ENCODE data around the gene PDZD8.

The PDZD8 gene

DNA sequence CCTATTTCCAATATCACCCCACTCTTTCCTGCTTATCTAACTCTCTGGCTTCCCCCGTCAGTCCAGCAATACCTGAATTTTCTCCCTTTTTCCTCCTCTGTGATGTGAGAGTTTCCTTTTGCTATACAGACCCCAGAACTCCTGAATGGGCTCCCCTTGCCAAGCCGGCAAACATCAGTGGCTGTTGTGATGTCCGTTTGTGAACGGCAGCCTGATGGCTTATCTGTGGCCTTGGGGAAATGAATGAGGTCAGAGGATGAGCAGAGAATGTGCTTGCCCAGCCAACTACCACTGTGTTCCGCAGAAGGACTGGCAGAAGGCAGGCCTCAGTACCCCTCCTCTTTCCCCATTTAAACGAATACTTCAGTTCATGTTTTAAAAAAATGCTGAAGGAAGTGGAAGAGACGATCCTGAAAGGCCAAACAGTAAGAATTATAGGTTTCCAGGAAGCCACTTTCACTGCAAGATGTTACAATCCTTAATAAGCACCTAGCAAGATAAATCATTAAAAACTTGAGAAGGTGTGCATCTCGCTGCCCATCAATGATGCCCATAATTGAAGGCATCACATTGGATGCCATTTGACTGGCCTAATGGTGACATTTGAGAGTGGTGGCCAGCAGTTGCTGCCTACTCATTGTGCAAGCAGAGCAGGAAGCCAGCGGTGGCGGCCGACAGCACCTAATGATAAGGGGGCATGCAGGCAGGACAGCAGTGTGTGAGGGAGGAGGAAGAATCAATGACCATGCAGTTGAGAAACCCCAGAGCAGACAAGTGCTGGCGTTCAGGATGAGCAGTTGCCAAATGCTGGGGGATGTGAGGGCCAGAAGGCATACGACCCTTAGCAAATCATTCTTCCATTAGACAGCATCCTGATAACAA, 102.8 kb downstream of the PDZD8 start:
- no peak for TF ChIP-seq GATA3 (IDR thresholded peaks at IDR 0.05; ENCODE audit: low read depth, low read length)
- TF ChIP-seq GATA2 (IDR thresholded peaks at IDR 0.05; ENCODE audit: low read depth, low read length): peak; percentile 39

DNA sequence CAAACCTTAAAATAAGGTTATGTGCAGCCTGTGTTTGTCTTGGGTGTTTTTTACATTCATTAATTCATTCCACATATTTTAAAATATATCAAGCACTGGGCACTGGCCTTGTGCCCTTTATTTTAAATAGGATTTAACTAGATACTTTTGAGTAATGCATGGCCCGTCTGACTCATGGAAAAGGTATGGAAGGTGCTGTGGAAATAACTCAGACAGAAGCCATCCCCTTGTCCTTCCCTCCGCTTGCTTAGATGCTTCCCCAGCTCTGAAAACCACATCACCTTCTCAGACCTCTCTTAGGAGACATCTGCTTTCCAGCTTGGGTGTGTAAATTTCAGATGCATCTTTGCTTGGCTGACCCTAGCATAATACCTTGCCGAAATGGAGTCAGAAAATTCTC, 103.8 kb downstream of the PDZD8 start:
- TF ChIP-seq GATA2 (IDR thresholded peaks at IDR 0.05; ENCODE audit: low read depth, low read length) (no peak), GATA3 (IDR thresholded peaks at IDR 0.05; ENCODE audit: low read depth, low read length) (no peak)

DNA sequence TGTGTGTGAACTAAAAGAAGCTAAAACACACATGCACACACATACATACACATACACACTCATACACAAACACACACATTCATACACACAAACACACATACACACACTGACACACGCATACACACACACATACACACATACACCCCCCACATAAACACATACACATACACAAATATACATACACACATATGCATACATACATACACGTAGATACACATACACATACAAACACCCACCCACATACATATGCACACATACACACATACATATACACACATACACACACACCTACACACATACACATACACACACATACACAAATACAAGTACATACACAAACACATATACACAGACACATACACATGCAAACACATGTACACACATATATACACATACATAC, 106.3 kb downstream of the PDZD8 start:
- TF ChIP-seq GATA2 (IDR thresholded peaks at IDR 0.05; ENCODE audit: low read depth, low read length) (no peak), GATA3 (IDR thresholded peaks at IDR 0.05; ENCODE audit: low read depth, low read length) (no peak)

DNA sequence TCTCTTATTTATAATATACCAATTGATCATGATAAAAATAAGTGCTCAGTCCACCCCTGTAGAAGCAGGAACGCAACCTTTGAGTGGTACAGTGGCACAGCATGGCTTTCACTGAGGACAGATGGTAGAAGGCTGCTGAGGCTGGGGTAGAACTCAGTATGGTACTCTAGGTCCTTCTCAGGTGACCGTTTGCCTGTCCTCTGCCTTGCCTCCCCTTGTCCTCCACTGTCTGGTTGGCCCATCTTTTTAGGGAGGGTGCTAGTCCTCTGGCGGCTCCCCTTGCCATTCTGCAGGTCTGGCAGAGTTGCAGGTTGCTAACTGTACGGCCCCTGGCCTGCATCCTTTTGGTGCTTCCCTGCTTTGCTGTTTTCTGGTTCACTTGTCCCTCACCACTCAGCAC, 107.0 kb downstream of the PDZD8 start:
- TF ChIP-seq GATA3 (IDR thresholded peaks at IDR 0.05; ENCODE audit: low read depth, low read length) (no peak), GATA2 (IDR thresholded peaks at IDR 0.05; ENCODE audit: low read depth, low read length) (no peak)

DNA sequence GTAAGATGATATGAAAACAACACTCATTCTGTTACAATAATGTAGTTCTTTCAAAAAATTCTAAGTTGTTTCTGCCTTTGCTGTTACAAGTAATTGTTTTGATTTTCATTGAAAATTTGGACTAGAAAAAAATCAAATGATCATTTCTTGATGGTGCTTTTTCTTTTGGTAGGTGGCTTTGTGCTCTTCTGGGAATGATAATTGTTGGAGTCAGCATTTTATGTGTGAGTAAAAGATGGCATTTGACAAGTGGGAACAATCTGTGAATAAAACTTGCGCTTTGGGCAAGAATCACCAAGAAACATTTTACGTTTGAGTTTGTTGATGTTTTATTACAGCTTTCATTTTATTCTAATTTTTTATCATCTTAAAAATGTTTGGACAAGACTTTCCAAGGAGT, 108.4 kb downstream of the PDZD8 start:
- TF ChIP-seq GATA3 (IDR thresholded peaks at IDR 0.05; ENCODE audit: low read depth, low read length) (no peak), GATA2 (IDR thresholded peaks at IDR 0.05; ENCODE audit: low read depth, low read length) (no peak)

DNA sequence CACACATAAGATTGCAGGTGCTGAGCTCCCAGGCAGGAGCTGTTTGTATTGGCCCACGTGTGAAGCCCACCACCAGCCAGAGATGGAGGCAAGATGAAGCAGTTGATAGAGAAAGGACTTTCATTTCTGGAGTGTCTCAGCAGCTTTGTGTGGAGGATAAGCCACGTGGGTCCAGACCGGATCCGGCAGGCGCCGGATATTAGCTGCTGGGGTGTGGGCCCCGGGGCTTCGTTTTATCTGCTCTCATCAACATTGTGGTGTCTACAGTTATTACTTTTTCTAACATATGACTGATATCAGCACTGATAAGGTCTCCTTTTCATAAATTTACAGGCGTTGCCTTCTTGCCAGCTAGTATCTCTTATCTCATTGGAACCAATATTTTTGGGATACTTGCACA, 108.8 kb downstream of the PDZD8 start:
- TF ChIP-seq GATA3 (IDR thresholded peaks at IDR 0.05; ENCODE audit: low read depth, low read length) (no peak), GATA2 (IDR thresholded peaks at IDR 0.05; ENCODE audit: low read depth, low read length) (no peak; the same call in 1 of the 2 replicates)

DNA sequence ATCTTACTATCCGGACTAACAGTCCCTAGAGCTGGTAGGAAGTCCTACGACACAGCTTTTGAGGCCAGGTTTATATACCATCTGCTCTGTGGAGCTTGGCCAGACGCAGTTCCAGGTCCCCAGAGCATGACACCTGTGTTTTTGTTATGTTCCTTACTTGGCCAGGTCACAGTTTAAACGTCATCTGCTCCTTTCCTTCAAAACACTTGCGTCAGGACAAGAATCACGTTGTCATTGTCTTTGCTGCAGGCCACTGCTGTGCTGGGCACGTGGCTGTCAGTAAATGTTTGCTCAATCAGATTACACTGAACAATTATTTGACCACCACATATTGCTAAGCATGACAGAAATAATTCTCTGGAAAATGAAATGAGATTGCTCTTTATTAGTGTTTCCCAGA, 110.5 kb downstream of the PDZD8 start:
- TF ChIP-seq GATA3 (IDR thresholded peaks at IDR 0.05; ENCODE audit: low read depth, low read length) (no peak), GATA2 (IDR thresholded peaks at IDR 0.05; ENCODE audit: low read depth, low read length) (no peak; the same call in 1 of the 2 replicates)

DNA sequence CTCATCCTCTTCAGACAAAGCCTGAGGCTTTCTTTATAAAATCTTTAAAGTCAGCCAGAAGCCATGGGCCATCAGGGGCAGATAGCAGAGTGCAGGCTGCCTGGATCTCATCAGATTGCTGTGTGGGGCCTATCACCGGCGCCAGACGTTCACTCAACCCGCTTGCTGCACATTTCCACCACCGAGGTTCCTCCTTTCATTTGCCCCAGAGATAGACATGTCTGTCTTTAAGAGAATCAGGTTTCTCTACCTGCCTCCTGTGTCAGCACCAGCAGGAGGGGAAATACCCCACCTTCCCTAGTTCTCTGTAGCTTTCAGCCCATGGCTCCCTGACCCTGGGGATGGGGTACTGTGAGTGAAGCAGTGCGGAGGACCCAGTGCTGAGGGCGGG, 112.3 kb downstream of the PDZD8 start:
- TF ChIP-seq GATA3 (IDR thresholded peaks at IDR 0.05; ENCODE audit: low read depth, low read length) (no peak), GATA2 (IDR thresholded peaks at IDR 0.05; ENCODE audit: low read depth, low read length) (no peak)

DNA sequence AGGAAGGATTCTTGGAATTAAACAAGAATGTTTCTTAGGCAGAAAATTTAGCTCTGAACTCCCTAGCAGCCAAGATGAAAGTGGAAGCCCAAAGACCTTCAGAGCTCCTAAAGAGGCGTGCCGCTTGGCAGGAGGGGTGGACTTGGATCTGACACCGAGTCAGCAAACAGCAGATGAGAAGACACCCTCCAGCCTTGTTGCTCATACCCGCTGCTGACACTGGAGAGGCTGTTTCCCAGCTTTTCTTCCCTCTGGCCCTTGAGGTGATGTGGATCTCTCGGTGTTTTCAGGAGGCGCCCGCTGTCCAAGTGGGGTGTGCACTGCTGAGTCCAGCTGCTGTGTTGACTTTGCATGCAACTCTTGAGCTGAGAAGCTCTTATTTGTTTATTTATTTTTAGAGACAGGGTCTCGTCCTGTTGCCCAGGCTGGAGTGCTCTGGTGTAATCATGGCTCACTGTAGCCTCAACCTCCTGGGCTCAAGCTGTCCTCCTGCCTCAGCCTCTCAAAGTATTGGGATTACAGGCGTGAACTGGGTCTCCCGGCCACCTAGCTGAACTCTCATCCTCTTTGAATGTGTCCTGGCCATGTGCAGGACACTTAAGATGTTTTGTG, 112.8 kb downstream of the PDZD8 start:
- TF ChIP-seq GATA2 (IDR thresholded peaks at IDR 0.05; ENCODE audit: low read depth, low read length) (no peak), GATA3 (IDR thresholded peaks at IDR 0.05; ENCODE audit: low read depth, low read length) (no peak)

DNA sequence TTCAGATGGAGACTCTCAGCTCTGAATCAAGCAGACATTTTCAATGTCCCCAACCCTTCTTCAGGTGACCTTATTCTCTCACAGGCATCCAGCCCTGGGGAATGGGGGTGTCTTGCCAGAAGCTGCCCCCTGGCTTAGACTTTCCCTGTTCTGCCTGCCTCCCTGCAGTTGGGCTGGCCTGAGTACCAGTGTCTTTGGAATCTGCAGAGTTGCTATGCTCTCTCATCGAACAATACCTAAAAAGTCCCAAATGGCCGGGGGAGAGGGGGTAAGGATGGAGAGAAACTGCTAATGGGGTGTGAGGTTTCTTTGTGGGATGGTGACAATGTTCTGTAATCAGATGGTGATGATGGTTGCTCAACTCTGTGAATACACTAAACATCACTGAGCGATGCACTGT, 113.7 kb downstream of the PDZD8 start:
- TF ChIP-seq GATA3 (IDR thresholded peaks at IDR 0.05; ENCODE audit: low read depth, low read length): no peak
- no peak for TF ChIP-seq GATA2 (IDR thresholded peaks at IDR 0.05; ENCODE audit: low read depth, low read length)

DNA sequence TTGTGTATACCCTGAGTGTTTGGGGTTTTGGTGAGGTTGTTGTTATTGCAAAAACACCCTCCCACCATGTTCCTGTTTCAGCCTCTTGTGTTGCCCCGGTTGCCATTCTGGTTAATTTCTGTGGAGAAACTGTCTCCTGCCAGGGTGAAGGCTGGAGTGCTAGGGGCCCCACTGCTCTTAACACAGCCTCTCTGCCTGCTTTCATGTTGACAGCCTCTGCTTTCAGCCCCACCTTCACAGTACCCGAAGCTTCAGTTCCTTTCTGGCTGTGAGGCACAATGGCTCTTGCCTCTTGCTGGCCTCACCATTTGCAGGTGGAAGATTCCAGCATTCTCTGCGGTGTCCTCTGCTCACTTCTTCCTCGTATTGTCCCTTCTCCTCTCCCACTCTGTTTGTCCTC, 115.2 kb downstream of the PDZD8 start:
- TF ChIP-seq GATA3 (IDR thresholded peaks at IDR 0.05; ENCODE audit: low read depth, low read length) (no peak), GATA2 (IDR thresholded peaks at IDR 0.05; ENCODE audit: low read depth, low read length) (no peak)

DNA sequence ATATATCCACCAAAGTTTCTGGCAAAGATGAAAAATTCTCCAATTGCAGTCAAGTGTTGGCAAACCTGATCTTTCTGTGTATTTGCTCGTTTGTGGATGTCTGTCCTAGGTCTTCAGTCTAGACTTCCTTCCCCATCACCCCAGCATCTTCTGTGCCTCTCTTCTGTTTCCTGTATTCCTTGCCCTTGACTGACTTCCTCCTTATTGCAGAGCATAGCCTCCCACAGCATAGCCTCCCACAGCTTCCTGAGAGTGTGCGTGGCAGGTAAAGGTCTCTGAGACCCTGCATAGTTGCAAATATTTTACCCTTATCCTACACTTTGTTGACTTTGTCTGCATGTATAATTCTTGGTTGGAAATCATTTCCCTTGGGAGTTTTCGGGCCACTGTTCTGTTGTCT, 116.0 kb downstream of the PDZD8 start:
- no peak for TF ChIP-seq GATA3 (IDR thresholded peaks at IDR 0.05; ENCODE audit: low read depth, low read length)
- no peak for TF ChIP-seq GATA2 (IDR thresholded peaks at IDR 0.05; ENCODE audit: low read depth, low read length)

DNA sequence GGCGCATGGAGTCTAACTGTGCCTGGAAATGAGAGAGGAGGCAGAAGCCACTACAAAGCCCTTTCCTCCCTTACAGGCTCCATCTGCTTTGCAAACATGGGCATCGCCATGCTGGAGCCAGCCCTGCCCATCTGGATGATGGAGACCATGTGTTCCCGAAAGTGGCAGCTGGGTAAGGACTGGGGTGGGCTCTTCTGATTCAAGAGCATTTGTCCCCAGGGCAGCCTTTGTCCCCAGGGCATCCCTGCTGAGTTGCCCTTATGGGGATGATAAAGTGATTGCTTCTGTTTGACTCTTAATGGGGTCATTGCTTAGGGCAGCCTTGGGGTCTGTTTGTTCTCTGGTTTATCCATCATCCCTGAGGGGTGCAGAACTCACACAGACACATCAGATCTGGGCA, 117.5 kb downstream of the PDZD8 start:
- TF ChIP-seq GATA3 (IDR thresholded peaks at IDR 0.05; ENCODE audit: low read depth, low read length) (no peak), GATA2 (IDR thresholded peaks at IDR 0.05; ENCODE audit: low read depth, low read length) (no peak)

DNA sequence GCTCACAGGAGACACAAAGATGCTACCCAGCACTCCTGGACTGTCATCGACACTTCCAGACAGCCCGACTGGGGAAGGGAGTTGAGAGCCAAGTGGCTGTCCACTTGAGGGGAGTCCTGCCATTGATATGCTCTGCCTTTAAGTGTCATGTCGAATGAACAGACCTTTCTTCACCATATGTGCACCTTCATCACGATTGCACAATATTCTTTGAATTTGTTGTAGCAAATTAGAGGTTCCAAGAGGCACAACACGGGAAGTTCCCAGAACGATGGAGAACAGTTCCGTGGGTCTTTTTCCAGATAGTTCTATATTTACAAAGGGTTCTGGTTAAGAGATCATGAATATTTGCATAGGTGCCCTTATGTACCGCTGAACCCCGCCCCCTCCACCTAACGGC, 118.3 kb downstream of the PDZD8 start:
- no peak for TF ChIP-seq GATA3 (IDR thresholded peaks at IDR 0.05; ENCODE audit: low read depth, low read length)
- no peak for TF ChIP-seq GATA2 (IDR thresholded peaks at IDR 0.05; ENCODE audit: low read depth, low read length)

DNA sequence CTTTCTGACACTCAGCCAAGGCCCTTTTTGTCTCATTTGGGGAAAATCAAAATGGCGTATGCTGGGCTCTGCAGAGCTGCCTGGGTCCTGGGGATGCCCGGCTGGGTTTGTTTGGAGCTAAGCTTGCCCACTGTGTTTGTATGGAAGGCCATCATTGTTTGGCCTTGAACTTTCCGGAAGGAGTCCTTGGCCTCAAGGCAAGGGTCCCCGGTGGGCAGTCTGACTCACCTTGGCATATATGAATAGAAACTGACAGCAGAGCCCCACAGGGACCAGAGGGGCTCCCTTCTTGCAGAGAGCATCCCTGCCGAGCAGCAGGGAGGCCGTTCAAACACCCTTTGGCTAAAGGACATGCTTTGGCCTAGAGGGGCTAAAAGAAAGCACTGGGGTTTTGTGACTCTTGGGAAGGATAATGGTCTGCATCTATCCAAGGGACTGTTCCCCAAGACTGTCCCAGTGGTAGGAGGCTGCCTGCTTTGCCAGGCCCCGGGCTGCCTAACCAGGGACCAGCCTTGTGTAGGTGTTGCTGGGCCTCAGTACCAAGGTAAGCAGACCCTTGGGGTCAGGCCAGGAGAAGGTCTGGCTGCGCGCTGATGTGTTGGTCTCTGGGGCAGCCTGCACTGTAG, 119.3 kb downstream of the PDZD8 start:
- no peak for TF ChIP-seq GATA3 (IDR thresholded peaks at IDR 0.05; ENCODE audit: low read depth, low read length)
- no peak for TF ChIP-seq GATA2 (IDR thresholded peaks at IDR 0.05; ENCODE audit: low read depth, low read length)
